A673 (cell line): ENCODE measurements around the gene HS6ST2.

Experiments
- CTCF ChIP-seq: fragments of 300-800, 200-600 bp; sonication (generic); conservative IDR thresholded peaks from 2 replicates; pipeline ENCODE4 v1.5.1; 2017; ENCODE audit warnings: low read depth, mild to moderate bottlenecking, antibody characterized with exemption, low read length, moderate library complexity, mixed read lengths
- EZH2 ChIP-seq: fragments of 200-600 bp; sonication (generic); IDR thresholded peaks from 2 replicates; pipeline ENCODE4 v1.6.1; 2017; ENCODE audit warnings: borderline replicate concordance, low read depth, mild to moderate bottlenecking, mixed read lengths, antibody characterized with exemption, low read length; ENCODE audit not compliant: poor library complexity, severe bottlenecking

GRCh38 chrX:132916349-132916748, 42.1 kb downstream of the HS6ST2 start:
- TF ChIP-seq EZH2 (no peak), CTCF (no peak)
